SK-N-SH treated with all-trans-retinoic acid at 6 μM for 48 hours (cell line): ENCODE data around the gene LMAN1.

Source experiments
- ARNTL ChIP-seq: fragments of 450-650 bp; formaldehyde crosslinking; IDR thresholded peaks from 2 replicates; pipeline ENCODE4 v1.5.0; 2020; ENCODE audit warnings: low read depth, mild to moderate bottlenecking, moderate library complexity, borderline replicate concordance
- PATZ1 ChIP-seq: fragments of 250-450 bp; sonication (Bioruptor Pico); IDR thresholded peaks from 2 replicates; pipeline ENCODE4 v1.8.0; 2020; ENCODE audit warnings: mild to moderate bottlenecking, moderate library complexity, borderline replicate concordance
- POU6F1 ChIP-seq: fragments of 250-450 bp; sonication (Bioruptor Pico); IDR thresholded peaks from 2 replicates; pipeline ENCODE4 v1.8.0; 2021; ENCODE audit warnings: low read depth, mild to moderate bottlenecking, moderate library complexity, borderline replicate concordance
- SNAI2 ChIP-seq: fragments of 250-450 bp; sonication (Bioruptor Pico); IDR thresholded peaks from 2 replicates; pipeline ENCODE4 v1.5.0; 2020; ENCODE audit warnings: mild to moderate bottlenecking, moderate library complexity
- ZNF70 ChIP-seq: fragments of 450-650 bp; formaldehyde crosslinking; IDR thresholded peaks from 2 replicates; pipeline ENCODE4 v1.5.0; 2020; ENCODE audit warnings: mild to moderate bottlenecking, moderate library complexity
- ZNF8 ChIP-seq: fragments of 450-650 bp; formaldehyde crosslinking; IDR thresholded peaks from 2 replicates; pipeline ENCODE4 v1.5.0; 2020; ENCODE audit warnings: mild to moderate bottlenecking, moderate library complexity

GRCh38 chr18:59308938-59309260, 50.2 kb downstream of the LMAN1 start:
- TF ChIP-seq ZNF70 (CRISPR knock-in tag) (no peak), PATZ1 (CRISPR knock-in tag) (no peak), SNAI2 (no peak), POU6F1 (CRISPR knock-in tag) (no peak), ZNF8 (CRISPR knock-in tag) (no peak), ARNTL (CRISPR knock-in tag) (no peak)
